BJ (cell line): ENCODE results near the gene KCNIP1. TPM values are rescaled to one million over a fixed set of nuclear protein-coding genes. Genes with fewer than 3 reads are reported as not detected.

Experiments used
- CTCF ChIA-PET: fragments of 350-600 bp; formaldehyde crosslinking; extraction: SDS; loops from one replicate; lab custom pipeline; 2021; ENCODE audit warnings: antibody characterized with exemption, inconsistent platforms; lab: Yijun Ruan, JAX
- POLR2A ChIA-PET: fragments of 300-600 bp; sonication (Branson Sonifier 250); formaldehyde crosslinking; extraction: SDS; loops from one replicate; lab custom pipeline; 2021; ENCODE audit warnings: antibody characterized with exemption; lab: Charles Lee
- DNase-seq: peaks from one replicate; pipeline ENCODE4 v3.0.0-alpha.2; 2011; ENCODE audit warnings: low read depth
- H3K27me3 ChIP-seq: 2 replicates; pipeline ENCODE4 v1.6.0; 2011; ENCODE audit warnings: low read length; ENCODE audit not compliant: control insufficient read depth, insufficient read depth
- H3K36me3 ChIP-seq: 2 replicates; pipeline ENCODE4 v1.5.1; 2011; ENCODE audit warnings: low read length; ENCODE audit not compliant: control insufficient read depth, insufficient read depth
- H3K4me3 ChIP-seq: 2 replicates; pipeline ENCODE4 v1.5.1; 2011; ENCODE audit warnings: low read depth, mild to moderate bottlenecking, control low read depth, low read length
- polyA plus RNA-seq: library from polyadenylated mRNA; depleted of rRNA; stranded (reverse); fragments of >200 nt; gene quantifications from 2 replicates; pipeline ENCODE4 v1.2.3, GENCODE V29; 2011
- TF ChIP-seq, protein P1 (sequence below): IDR thresholded peaks from 2 replicates; pipeline ENCODE4 v1.5.1; 2011; ENCODE audit warnings: low read depth, mild to moderate bottlenecking, control low read depth, inconsistent platforms, low read length, moderate library complexity; ENCODE audit not compliant: insufficient read depth

KCNIP1 gene
- polyA plus RNA-seq, 1 experiment = not detected

DNA sequence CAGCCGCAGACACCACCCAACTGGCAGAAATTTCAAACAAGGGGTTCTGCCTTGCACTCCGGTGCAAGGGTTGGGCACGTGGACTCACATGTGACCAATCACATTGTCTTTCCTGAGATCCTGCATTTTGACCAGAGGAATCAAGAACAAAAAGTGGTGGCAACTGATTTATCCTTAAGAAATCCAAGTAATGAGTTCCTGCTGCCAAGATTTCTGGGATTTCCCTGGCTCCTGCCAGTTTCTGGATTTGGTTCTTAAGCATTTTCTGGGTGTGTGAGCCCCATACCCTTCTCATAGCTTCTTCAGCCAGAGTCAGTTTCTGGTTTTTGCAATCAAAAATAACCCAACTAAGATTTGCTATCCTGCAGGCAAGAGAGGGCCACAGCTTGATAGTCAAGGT, 17.4 kb upstream of the KCNIP1 start:
- no peak for DNase-seq
- TF ChIP-seq, protein P1, sequence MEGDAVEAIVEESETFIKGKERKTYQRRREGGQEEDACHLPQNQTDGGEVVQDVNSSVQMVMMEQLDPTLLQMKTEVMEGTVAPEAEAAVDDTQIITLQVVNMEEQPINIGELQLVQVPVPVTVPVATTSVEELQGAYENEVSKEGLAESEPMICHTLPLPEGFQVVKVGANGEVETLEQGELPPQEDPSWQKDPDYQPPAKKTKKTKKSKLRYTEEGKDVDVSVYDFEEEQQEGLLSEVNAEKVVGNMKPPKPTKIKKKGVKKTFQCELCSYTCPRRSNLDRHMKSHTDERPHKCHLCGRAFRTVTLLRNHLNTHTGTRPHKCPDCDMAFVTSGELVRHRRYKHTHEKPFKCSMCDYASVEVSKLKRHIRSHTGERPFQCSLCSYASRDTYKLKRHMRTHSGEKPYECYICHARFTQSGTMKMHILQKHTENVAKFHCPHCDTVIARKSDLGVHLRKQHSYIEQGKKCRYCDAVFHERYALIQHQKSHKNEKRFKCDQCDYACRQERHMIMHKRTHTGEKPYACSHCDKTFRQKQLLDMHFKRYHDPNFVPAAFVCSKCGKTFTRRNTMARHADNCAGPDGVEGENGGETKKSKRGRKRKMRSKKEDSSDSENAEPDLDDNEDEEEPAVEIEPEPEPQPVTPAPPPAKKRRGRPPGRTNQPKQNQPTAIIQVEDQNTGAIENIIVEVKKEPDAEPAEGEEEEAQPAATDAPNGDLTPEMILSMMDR = no peak
- CTCF ChIA-PET = no interaction called here
- no peak overlapping the region for H3K4me3 ChIP-seq
- POLR2A ChIA-PET = no interaction called here
- H3K36me3 ChIP-seq = no peaks in the 10 kb centered on the region
- no peaks in the 10 kb centered on the region for H3K27me3 ChIP-seq

DNA sequence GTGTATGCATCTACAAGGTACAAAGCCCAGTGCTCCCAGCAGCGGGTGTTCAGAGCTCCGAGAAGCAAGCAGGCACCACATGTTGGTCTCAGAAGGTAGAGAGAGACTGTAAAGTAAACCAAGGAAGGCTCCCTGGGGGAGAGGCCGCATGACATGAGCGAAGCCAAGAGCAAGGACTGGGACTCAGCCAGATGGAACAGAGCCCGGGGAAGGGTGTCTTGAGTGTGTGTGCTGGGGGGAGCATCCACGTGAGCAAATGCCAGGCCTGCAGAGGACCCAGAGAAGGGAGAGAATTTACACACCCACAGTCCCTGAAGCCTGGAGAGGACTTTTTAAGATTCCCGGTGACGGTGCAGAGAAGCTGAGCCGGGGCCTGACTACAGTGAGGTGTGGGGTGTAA, 15.2 kb upstream of the KCNIP1 start:
- TF ChIP-seq, protein P1 = no peak
- DNase-seq = no peak
- no peak overlapping the region for H3K4me3 ChIP-seq
- no peaks in the 10 kb centered on the region for H3K27me3 ChIP-seq
- ChIA-PET POLR2A (no interaction called here), CTCF (no interaction called here)
- no peaks in the 10 kb centered on the region for H3K36me3 ChIP-seq

DNA sequence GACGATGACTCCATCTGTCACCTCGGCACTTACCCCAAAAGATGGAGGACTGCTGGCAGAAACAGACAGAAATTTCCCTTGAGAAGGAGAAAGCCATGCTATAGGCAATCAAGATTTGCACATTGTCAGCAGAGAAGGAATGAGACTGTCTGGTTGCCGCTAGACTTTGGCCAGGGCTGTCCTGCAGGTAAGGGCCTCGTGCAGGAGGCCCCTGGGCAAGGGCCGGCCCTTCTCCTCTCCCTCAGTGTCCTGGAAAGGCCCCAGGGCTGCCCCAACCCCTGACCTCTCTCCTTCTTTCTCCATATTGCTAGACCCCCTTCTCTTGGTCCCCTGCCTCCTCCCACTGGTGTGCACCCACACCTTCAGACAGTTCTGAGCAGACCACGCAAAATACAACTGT, 14.6 kb upstream of the KCNIP1 start:
- H3K36me3 ChIP-seq = no peaks in the 10 kb centered on the region
- POLR2A ChIA-PET = no interaction called here
- CTCF ChIA-PET = no interaction called here
- no peaks in the 10 kb centered on the region for H3K27me3 ChIP-seq
- DNase-seq = no peak
- H3K4me3 ChIP-seq = no peak overlapping the region
- TF ChIP-seq, protein P1 = no peak

DNA sequence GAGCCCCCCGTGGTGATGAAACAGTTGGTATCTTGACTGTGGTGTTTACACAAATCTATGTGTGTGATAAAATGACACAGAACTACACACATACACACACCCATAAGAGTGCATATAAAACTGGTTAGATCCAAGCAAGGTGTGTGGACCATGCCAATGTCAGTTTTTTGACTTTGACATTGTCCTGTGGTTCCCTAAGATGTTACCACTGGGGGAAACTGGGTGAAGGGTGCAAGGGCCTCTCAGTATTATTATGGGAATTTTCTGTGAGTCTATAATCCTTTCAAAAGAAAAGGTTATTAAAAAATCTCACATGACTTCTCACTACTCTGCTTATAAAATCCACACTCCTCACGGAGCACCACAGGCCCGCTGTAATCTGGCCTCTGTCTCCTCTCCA, 13.4 kb upstream of the KCNIP1 start:
- no peak for DNase-seq
- ChIA-PET POLR2A (no interaction called here), CTCF (no interaction called here)
- H3K27me3 ChIP-seq = no peaks in the 10 kb centered on the region; the same call in 1 of the 2 replicates
- H3K4me3 ChIP-seq = no peak overlapping the region
- TF ChIP-seq, protein P1 = no peak
- no peaks in the 10 kb centered on the region for H3K36me3 ChIP-seq

DNA sequence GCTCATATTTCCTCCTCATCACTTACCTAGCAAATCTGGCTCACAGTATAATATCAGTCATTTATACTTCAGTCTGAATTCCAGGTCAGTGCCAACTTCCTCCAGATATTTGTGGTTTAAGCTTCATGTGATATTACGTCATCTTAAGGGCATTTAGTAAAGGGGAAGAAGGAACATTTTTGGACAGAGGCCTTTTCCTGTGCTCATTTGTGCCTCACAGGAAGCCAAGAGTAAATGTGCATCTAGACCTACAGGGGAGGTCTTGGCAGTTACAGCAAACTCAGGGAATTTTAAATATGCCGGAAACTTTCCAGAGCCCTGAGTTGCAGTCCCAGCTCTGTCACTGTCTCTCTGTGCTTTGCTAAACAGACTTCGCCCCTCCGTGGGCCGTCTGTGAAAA, 12.3 kb upstream of the KCNIP1 start:
- POLR2A ChIA-PET = no interaction called here
- Histone ChIP-seq H3K4me3 (no peak overlapping the region), H3K36me3 (no peaks in the 10 kb centered on the region), H3K27me3 (no peaks in the 10 kb centered on the region; the same call in 1 of the 2 replicates)
- TF ChIP-seq, protein P1 = no peak
- peak; percentile 73 for DNase-seq
- CTCF ChIA-PET = no interaction called here
